ENCODE data around the gene STARD3.
A peak's percentile ranks its signal among the peaks of the same experiment; 100 is the strongest.
"Not testable (repeated sequence)": the region's sequence is repeated elsewhere in the genome, so short reads cannot be mapped to it uniquely, and the experiment has no call there.

Gene STARD3

GRCh38 chr17:39699157-39699817 lies 62.3 kb downstream of the STARD3 start:
- not testable (repeated sequence) for DNase-seq

GRCh38 chr17:39699818-39700147 lies 62.8 kb downstream of the STARD3 start, which contains the start of gene ERBB2:
TSS of gene ERBB2 (plus strand) at chr17:39700064. CDS start at chr17:39700239, 175 bp downstream.
- no peak for DNase-seq

GRCh38 chr17:39700148-39700987 lies 63.4 kb downstream of the STARD3 start:
- no peak for DNase-seq

GRCh38 chr17:39701012-39701783 lies 64.3 kb downstream of the STARD3 start:
- DNase-seq = no peak

GRCh38 chr17:39701784-39702422 lies 65.0 kb downstream of the STARD3 start:
- no peak for DNase-seq

GRCh38 chr17:39702901-39703893 lies 66.3 kb downstream of the STARD3 start:
- DNase-seq = no peak

GRCh38 chr17:39703913-39704312 lies 67.0 kb downstream of the STARD3 start:
- no peak for DNase-seq

- no peak for DNase-seq
These were observed 68.0 kb downstream of the STARD3 start for GRCh38 chr17:39704821-39705551.

GRCh38 chr17:39705786-39706348 lies 68.9 kb downstream of the STARD3 start:
- DNase-seq = no peak

GRCh38 chr17:39706383-39706782 lies 69.4 kb downstream of the STARD3 start:
- no peak for DNase-seq

GRCh38 chr17:39706921-39707337 lies 70.0 kb downstream of the STARD3 start:
- DNase-seq = peak; percentile 39

GRCh38 chr17:39709319-39709997 lies 72.5 kb downstream of the STARD3 start:
- no peak for DNase-seq

GRCh38 chr17:39709998-39710964 lies 73.3 kb downstream of the STARD3 start:
- no peak for DNase-seq

GRCh38 chr17:39711071-39711470 lies 74.1 kb downstream of the STARD3 start:
- not testable (repeated sequence) for DNase-seq

- DNase-seq = no peak
These were observed 74.9 kb downstream of the STARD3 start for GRCh38 chr17:39711851-39712250.

Measured in CD4-positive, alpha-beta T cell treated with Interleukin-6 for 4 hours (primary cell).